Stimulated activated CD4-positive, alpha-beta T cell treated with anti-CD3 and anti-CD28 coated beads, Interleukin-2, amount 100 ng/mL, for 4 hours (primary cell): ENCODE measurements around the gene LIN7C.
A peak's percentile ranks its signal among the peaks of the same experiment; 100 is the strongest.

Experiments
- DNase-seq: peaks from one replicate; pipeline ENCODE4 v3.0.0-alpha.2; 2020; ENCODE audit warnings: low read depth

LIN7C gene

GRCh38 chr11:27507557-27508322, 1.2 kb upstream of the LIN7C start:
- DNase-seq, result no peak

DNA sequence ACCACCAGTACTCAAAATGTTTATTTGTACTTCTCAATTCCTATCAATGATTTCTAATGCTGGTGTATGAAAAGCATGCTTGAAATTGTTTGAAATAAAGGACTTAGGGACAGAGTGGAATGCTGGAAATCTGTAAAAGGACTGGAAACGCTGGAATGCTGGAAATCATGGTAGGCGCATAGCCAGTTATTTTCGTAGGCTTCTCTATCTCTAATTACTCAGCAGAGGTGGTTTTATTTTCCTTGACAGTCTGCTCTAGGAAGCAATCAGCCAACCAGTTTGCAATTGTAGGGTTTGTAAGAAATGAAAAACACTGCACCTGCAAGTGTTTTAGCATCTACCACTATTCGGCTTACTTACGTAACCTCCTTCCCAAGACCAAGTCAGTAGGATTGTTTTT, 788 bp downstream of the LIN7C start:
- no peak for DNase-seq

DNA sequence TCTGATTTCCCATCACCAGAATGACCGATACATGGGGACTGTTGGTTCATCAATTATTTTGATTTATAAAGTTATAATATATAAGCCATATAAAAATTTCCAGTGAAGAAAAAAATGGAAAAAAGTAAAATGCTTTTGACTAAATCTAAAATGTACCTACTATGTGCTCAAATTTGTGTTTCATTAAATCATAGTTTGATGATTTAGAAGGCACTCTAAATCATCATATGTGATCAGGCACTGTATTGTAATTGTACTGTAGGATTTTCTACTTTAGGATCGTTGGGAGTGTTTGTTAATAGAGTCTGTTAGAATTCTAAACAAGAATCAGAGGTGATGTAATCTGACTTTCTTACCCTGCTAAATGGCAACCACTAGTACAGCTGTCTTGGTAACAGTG, 2.4 kb downstream of the LIN7C start:
- DNase-seq, result no peak

GRCh38 chr11:27501100-27501499, 5.5 kb downstream of the LIN7C start:
- no peak for DNase-seq

DNA sequence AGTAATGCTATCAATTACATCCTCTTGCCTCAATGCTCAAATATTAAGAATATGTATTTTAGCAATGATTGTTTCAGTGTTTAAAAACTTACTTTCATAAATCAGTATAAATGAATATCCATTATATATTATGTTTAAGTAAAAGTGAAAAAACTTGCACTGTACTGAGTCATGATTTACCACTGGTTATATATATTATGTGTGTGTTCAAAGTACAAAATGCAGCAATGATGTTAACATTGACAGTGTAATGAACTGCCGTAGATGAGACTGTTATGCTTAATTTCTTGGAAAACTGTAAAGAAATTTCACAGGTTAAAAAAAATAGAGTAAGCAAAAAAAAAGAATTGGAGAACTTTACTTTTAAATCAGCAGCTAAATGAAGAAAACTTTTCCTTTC, 8.7 kb downstream of the LIN7C start:
- DNase-seq, result no peak

- DNase-seq, result no peak
These were observed 9.2 kb downstream of the LIN7C start for GRCh38 chr11:27497284-27497866.

GRCh38 chr11:27496461-27496860, 10.1 kb downstream of the LIN7C start:
- DNase-seq, result no peak

GRCh38 chr11:27495710-27496300, 10.8 kb downstream of the LIN7C start:
- DNase-seq, result no peak

- no peak for DNase-seq
These were observed 17.5 kb downstream of the LIN7C start for GRCh38 chr11:27489092-27489491.

DNA sequence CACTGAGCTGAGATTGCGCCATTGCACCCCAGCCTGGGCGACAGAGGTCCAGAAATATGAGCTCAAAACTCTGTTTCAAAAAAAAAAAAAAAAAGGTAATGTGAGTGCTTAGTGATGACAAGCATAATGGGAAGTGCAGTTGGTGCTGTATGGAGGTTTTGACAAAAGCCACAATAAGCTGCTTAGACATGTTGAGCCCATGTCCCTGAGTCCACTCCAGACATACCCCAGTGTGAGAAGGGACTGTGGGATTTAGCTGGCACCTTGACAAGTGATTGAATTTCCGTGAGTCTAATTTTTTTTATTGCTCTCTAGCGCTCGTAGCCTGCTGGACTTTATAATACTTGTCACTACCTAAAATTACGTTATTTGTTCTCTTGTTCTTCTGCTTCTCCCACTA, 18.9 kb downstream of the LIN7C start:
- no peak for DNase-seq

GRCh38 chr11:27485930-27486773, 20.4 kb downstream of the LIN7C start:
- peak; percentile 10 for DNase-seq

- no peak for DNase-seq
These were observed 23.8 kb downstream of the LIN7C start for GRCh38 chr11:27482793-27483192.

- DNase-seq, result no peak
These were observed 24.6 kb downstream of the LIN7C start for GRCh38 chr11:27481992-27482391.

DNA sequence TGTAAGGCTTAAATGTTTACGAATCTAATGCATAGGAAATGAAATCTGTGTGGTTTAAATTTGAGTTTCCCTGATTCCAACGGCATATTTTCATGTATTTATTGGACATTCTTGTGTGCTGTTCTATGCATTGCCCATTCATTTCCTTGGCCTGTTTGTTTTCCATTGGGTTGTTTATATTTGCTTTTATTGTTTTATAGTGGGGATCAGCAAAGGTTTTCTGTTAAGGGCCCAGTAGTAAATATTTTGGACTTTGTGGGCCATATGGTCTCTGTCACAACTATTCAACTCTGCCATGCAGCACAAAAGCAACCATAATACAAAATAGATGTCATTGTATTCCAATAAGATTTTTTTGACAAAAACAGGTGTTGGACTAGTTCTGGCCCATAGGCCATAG, 28.7 kb downstream of the LIN7C start:
- no peak for DNase-seq

GRCh38 chr11:27477243-27477642, 29.3 kb downstream of the LIN7C start:
- DNase-seq, result no peak

DNA sequence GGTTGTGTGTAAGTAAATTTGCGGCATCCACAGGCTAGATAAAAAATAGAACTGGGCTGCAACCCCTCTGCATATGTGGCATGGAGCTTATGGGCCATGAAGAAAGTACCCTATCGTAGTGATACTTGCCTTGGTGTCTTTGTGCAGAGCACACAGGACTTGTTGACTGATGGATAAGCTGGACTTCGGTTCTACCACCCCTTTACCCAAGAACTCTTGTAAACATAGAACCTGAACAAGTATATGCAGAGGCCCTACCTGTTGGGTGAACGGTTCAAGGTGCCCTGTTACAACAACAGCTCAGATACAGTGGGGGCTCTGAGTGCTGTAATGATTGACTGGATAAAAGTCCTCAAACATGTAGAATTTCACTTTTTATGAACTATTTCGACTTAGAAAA, 30.9 kb downstream of the LIN7C start:
- DNase-seq, result no peak

GRCh38 chr11:27473017-27473406, 33.6 kb downstream of the LIN7C start:
- DNase-seq, result no peak

- DNase-seq, result peak; percentile 56
These were observed 34.1 kb downstream of the LIN7C start, which contains the start of gene LGR4 for GRCh38 chr11:27472398-27473016. TSS of gene LGR4 (minus strand) at chr11:27472790. CDS start at chr11:27472302, 488 bp downstream.

GRCh38 chr11:27471589-27472397, 34.8 kb downstream of the LIN7C start:
- DNase-seq, result peak; percentile 3

GRCh38 chr11:27470826-27471588, 35.6 kb downstream of the LIN7C start:
- DNase-seq, result no peak
